HUES6 (cell line): ENCODE results near the gene PTPRD.

Experiments used
- H3K27ac ChIP-seq: 2 replicates; pipeline ENCODE4 v1.7.0; 2013; ENCODE audit warnings: low read depth, mild to moderate bottlenecking, low read length, inconsistent platforms
- H3K27me3 ChIP-seq: 2 replicates; pipeline ENCODE4 v1.6.1; 2013; ENCODE audit warnings: low read length; ENCODE audit not compliant: control insufficient read depth, insufficient read depth
- H3K36me3 ChIP-seq: 2 replicates; pipeline ENCODE4 v1.6.1; 2013; ENCODE audit warnings: low read length; ENCODE audit not compliant: control insufficient read depth, insufficient read depth
- H3K4me1 ChIP-seq: 2 replicates; pipeline ENCODE4 v1.6.1; 2013; ENCODE audit warnings: low read length; ENCODE audit not compliant: control insufficient read depth, insufficient read depth
- H3K4me3 ChIP-seq: 2 replicates; pipeline ENCODE4 v1.5.1; 2013; ENCODE audit warnings: low read depth, low read length
- H3K9ac ChIP-seq: one replicate; pipeline ENCODE4 v1.6.1; 2013; ENCODE audit warnings: mild to moderate bottlenecking, low read length
- H3K9me3 ChIP-seq: 2 replicates; pipeline ENCODE4 v1.6.1; 2013; ENCODE audit warnings: low read depth, low read length; ENCODE audit not compliant: control insufficient read depth, insufficient read depth

Gene PTPRD

GRCh38 chr9:8723195-8723594 lies 1889.6 kb downstream of the PTPRD start:
- no peaks in the 10 kb centered on the region for H3K9me3 ChIP-seq
- no peaks in the 10 kb centered on the region for H3K27me3 ChIP-seq
- H3K4me3 ChIP-seq = no peak overlapping the region
- H3K9ac ChIP-seq = no peak overlapping the region
- no peak overlapping the region for H3K27ac ChIP-seq
- peaks cover 15% of the 10 kb centered on the region for H3K4me1 ChIP-seq
- no peaks in the 10 kb centered on the region for H3K36me3 ChIP-seq

DNA sequence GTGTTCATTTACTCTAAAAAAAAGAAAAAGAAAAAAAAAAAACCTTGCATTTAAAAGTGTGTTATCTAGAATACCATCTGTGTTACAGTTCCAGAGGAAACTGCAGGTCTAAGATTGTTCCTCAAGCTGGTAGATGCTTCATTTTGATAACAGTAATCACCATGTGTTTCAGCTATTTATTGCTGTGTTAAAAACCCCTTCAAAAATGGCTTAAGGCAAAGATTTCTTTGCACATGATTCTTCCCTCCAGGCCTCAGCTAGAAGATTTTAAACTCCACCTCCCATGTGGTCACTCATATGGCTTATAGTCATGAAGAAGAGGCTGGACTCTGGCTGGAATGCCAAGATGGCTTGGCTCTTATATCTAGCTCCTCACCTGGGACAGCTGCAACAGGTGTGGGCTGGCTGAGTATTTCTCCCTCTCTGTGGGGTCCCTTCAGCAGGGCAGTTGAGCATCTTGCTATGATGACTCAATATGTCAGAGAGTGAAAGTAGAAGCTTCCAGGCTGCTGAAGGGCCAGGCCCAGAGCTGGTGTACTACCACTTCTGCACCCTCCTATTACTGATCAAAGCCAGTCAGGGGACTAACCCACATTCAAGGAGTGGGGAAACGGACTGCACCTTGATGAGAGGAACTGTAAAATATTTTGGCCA lies 1892.8 kb downstream of the PTPRD start:
- no peaks in the 10 kb centered on the region for H3K36me3 ChIP-seq
- no peak overlapping the region for H3K4me3 ChIP-seq
- H3K27me3 ChIP-seq = no peaks in the 10 kb centered on the region
- H3K9ac ChIP-seq = no peak overlapping the region
- no peaks in the 10 kb centered on the region for H3K9me3 ChIP-seq
- H3K27ac ChIP-seq = no peak overlapping the region
- peaks cover 24% of the 10 kb centered on the region for H3K4me1 ChIP-seq

DNA sequence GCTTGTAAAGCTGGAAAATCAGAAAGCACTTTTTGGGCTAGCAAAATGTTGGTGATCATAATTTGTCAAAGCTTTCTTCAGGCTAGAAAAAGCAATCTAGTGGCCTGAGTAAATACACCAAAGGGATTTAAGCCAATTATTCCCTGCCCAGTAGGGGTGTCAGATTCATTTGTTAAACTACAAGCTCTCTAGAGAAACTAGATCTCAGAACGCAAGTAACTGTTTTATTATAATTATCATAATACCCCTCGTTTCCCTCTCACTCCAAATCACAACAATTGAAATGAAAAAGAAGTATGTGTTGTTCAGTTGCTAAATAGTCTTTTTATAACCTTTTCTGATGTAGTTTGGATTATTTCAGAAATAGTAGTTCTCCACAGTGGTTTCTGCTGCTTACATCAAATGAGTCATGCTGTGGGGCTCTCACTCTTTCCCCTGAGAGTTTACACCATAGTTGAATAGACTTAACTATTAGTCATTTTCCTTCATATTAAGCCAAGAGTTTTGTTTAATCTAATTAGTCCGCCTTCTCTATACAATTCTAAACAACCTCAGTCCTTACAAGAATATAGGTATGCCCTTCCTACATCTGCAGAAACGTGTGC lies 1894.6 kb downstream of the PTPRD start:
- H3K4me3 ChIP-seq = no peak overlapping the region
- no peaks in the 10 kb centered on the region for H3K27me3 ChIP-seq
- no peak overlapping the region for H3K9ac ChIP-seq

GRCh38 chr9:8717146-8717545 lies 1895.7 kb downstream of the PTPRD start:
- no peaks in the 10 kb centered on the region for H3K9me3 ChIP-seq
- no peak overlapping the region for H3K9ac ChIP-seq
- H3K4me3 ChIP-seq = no peak overlapping the region
- no peak overlapping the region for H3K27ac ChIP-seq
- peaks cover 24% of the 10 kb centered on the region for H3K4me1 ChIP-seq
- H3K36me3 ChIP-seq = no peaks in the 10 kb centered on the region
- H3K27me3 ChIP-seq = no peaks in the 10 kb centered on the region

More for the DNA sequence above, 1894.6 kb downstream of the PTPRD start:
- Histone ChIP-seq H3K27ac (no peak overlapping the region), H3K4me1 (peaks cover 24% of the 10 kb centered on the region), H3K36me3 (no peaks in the 10 kb centered on the region), H3K9me3 (no peaks in the 10 kb centered on the region)

DNA sequence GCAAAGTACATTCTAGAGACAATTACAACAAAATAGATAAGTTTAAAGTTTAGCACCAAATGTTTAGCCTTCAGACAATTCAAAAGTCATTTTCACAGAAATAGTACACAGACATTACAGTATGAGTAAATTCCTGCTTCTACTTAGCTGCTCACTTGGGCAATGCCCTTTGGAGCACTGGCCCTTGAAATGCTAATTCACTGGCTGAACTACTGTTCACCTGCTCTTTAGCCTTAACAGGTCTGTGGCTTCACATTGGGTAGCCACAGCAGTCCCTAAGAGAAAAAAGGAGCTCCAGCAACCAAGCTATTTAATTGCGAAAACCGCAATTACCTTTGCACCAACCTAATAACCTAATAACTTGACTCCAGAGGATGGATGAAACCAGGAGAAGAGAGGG lies 1897.0 kb downstream of the PTPRD start:
- Histone ChIP-seq H3K4me1 (peaks cover 24% of the 10 kb centered on the region), H3K27ac (no peak overlapping the region), H3K36me3 (no peaks in the 10 kb centered on the region), H3K9me3 (no peaks in the 10 kb centered on the region), H3K27me3 (no peaks in the 10 kb centered on the region), H3K4me3 (no peak overlapping the region), H3K9ac (no peak overlapping the region)

DNA sequence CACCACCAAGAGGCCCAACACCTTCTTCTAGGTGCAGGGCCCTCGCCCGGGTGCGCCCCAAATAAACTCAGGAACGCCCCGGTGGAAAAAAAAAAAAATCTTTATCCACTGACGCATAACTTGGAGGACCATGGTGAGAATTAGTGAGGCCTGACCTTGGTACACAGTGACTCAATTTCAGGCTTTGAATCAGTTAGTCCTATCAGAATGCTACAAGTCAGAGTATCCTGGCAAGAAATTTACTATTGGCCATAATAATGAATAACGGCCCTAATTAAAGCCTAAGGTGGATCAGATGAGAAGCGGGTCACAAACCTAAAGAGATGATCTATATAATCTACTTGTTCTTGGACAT lies 1899.0 kb downstream of the PTPRD start:
- H3K4me3 ChIP-seq = no peak overlapping the region
- H3K36me3 ChIP-seq = no peaks in the 10 kb centered on the region
- no peak overlapping the region for H3K27ac ChIP-seq
- no peak overlapping the region for H3K9ac ChIP-seq
- H3K27me3 ChIP-seq = no peaks in the 10 kb centered on the region
- H3K4me1 ChIP-seq = peaks cover 17% of the 10 kb centered on the region
- no peaks in the 10 kb centered on the region for H3K9me3 ChIP-seq

- no peak overlapping the region for H3K9ac ChIP-seq
- H3K4me3 ChIP-seq = no peak overlapping the region
- no peaks in the 10 kb centered on the region for H3K9me3 ChIP-seq
- H3K27me3 ChIP-seq = no peaks in the 10 kb centered on the region
- H3K27ac ChIP-seq = no peak overlapping the region
- H3K36me3 ChIP-seq = no peaks in the 10 kb centered on the region
- peaks cover 12% of the 10 kb centered on the region for H3K4me1 ChIP-seq
These were observed 1899.5 kb downstream of the PTPRD start for GRCh38 chr9:8713149-8713810.

DNA sequence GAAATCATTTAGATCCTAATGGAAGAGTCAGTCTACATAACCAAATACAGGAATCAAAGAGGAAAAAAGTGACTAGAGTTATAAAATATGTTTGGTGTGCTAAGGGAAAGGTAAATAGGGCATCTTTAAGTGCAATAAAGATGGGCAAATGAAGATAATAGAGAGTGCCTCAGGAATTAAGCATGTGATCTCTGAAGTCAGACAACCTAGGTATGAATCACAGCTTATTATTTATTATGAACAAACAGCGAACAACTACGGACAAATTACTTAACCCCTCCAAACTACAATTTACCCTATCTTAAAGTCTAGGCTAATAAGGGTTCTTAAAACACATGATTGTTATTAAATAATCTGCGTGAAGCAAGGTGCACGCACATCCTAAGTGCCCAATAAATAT lies 1903.1 kb downstream of the PTPRD start:
- Histone ChIP-seq H3K4me1 (peaks cover 6% of the 10 kb centered on the region), H3K4me3 (no peak overlapping the region), H3K9me3 (no peaks in the 10 kb centered on the region), H3K36me3 (no peaks in the 10 kb centered on the region), H3K9ac (no peak overlapping the region), H3K27me3 (no peaks in the 10 kb centered on the region), H3K27ac (no peak overlapping the region)

DNA sequence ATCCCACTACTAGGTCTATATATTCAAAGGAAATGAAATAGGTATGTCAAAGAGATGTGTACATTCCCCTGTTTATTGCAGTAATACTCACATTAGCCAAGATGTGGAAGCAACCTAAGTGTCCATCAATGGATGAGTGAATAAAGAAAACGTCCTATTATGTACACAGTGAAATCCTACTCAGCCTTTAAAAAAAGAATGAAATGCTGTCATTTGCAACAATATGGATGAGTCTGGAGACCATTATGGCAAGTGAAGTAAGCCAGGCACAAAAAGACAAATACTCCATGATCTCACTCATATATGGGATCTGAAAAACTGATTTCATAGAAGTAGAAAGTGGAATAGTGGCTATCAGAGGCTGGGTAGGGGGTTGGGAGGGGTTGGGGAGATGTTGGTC lies 1904.1 kb downstream of the PTPRD start:
- no peak overlapping the region for H3K4me3 ChIP-seq
- peaks cover 10% of the 10 kb centered on the region for H3K4me1 ChIP-seq
- no peaks in the 10 kb centered on the region for H3K36me3 ChIP-seq
- no peaks in the 10 kb centered on the region for H3K27me3 ChIP-seq
- H3K9ac ChIP-seq = no peak overlapping the region
- no peaks in the 10 kb centered on the region for H3K9me3 ChIP-seq
- H3K27ac ChIP-seq = no peak overlapping the region

DNA sequence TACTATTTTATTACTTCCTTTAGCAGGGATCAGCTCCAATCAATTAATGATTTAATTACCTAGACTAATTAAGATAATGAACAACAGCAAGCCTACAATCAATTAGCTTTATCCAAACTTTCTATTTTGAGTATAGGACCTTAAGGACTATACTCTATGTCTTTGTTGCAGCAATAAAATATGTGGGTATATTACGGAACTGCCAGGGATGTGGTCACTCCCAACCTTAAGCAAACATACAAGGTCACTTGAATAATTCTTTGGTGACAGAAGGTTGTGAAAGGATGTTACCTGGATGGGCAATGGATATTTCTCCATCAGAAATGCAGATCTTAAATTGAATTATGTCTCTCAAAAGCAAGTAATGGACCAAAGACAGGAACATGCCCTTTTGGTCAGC lies 1905.8 kb downstream of the PTPRD start:
- Histone ChIP-seq H3K27me3 (no peaks in the 10 kb centered on the region), H3K4me1 (peaks cover 13% of the 10 kb centered on the region), H3K27ac (no peak overlapping the region)

DNA sequence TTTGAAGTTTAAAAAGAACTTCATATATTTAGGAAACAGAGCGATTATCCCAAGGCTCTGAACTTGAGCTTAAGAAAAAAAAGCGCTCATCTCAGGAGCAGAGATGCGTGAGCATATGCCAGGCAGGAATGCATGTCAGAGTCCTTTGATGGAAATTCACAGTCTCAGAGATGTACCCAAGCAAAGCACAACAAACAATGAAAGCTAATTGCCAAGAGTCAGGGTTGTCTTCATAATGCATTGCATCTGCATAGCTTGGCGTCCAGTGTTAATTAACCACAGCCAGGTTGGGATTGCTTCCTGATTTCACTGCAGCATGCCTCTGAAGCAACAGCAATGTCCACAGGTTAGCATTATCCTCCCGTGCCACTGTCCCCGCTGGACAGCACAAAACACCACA lies 1906.3 kb downstream of the PTPRD start:
- Histone ChIP-seq H3K27ac (no peak overlapping the region), H3K27me3 (no peaks in the 10 kb centered on the region), H3K4me1 (peaks cover 13% of the 10 kb centered on the region), H3K36me3 (no peaks in the 10 kb centered on the region), H3K4me3 (no peak overlapping the region), H3K9ac (no peak overlapping the region), H3K9me3 (no peaks in the 10 kb centered on the region)

More for the DNA sequence above, 1905.8 kb downstream of the PTPRD start:
- Histone ChIP-seq H3K9ac (no peak overlapping the region), H3K9me3 (no peaks in the 10 kb centered on the region), H3K4me3 (no peak overlapping the region), H3K36me3 (no peaks in the 10 kb centered on the region)
